Measurements from ENCODE around the gene POLR2I. TPM values are rescaled to one million over a fixed set of nuclear protein-coding genes. Genes with fewer than 3 reads are reported as not detected.
"Not testable (repeated sequence)": the region's sequence is repeated elsewhere in the genome, so short reads cannot be mapped to it uniquely, and the experiment has no call there.

The POLR2I gene
- total RNA-seq, 1 donor from 2014 or later, result 85.8 TPM

DNA sequence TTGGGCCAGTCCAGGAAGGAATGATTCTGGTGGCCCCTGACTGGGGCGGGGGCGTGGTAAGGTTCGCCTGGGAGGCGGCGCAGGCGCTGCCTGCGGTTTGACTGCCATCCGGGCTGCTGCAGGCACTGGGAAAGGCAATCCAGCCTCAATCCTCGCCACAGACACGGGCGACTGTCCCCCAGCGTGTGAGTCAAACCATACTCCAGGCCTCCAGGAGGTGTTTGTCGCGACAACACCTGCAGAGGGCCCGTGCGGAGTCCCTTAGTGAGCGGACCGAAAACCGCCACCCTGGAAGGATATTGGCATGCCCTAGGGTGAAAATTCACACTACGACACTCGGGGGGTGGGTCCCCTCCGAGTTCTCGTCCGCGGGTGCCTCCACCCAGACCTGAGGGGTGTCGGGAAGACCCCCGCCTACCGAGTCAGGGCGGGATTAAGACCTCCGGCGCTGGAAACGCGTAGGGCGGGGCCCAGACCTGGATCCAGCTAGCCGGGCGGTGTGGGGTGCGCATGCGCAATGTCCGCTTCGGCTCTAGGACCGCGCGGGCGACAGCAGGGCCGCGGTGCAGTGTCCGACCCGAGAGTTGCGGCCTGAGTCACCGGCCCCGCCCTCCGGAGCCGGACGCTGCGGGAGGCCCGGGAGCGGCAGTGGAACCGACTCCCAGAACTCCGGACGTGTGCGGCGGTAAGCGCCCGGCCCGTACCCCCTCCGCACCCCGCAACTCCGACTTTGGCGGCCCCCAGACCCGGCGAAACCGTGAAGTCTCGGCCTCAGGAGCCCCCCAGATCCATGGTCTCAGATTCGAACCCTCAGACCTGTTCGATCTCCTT lies 25.0 kb upstream of the POLR2I start, which contains the start of gene CAPNS1:
Gene CAPNS1 (plus strand): TSS at position 594 of the 831 bp plus-strand sequence. CDS start 946 bp downstream, outside the sequence.
- Mint-ChIP-seq H3K9me3 (ENCODE audit: low read depth) (peaks cover 4% of the 10 kb centered on the region), H3K27ac (peak within 1 kb of the TSS; percentile 98), H3K36me3 (ENCODE audit: insufficient read depth) (peaks cover 15% of the 10 kb centered on the region), H3K27me3 (peaks cover 7% of the 10 kb centered on the region), H3K4me1 (ENCODE audit: low read depth) (peaks cover 11% of the 10 kb centered on the region), H3K4me3 (ENCODE audit: low read depth) (peak within 1 kb of the TSS; percentile 98)
- peak; percentile 97 for DNase-seq (ENCODE audit: low spot score, unreplicated experiment)
- TF ChIP-seq, protein P1, sequence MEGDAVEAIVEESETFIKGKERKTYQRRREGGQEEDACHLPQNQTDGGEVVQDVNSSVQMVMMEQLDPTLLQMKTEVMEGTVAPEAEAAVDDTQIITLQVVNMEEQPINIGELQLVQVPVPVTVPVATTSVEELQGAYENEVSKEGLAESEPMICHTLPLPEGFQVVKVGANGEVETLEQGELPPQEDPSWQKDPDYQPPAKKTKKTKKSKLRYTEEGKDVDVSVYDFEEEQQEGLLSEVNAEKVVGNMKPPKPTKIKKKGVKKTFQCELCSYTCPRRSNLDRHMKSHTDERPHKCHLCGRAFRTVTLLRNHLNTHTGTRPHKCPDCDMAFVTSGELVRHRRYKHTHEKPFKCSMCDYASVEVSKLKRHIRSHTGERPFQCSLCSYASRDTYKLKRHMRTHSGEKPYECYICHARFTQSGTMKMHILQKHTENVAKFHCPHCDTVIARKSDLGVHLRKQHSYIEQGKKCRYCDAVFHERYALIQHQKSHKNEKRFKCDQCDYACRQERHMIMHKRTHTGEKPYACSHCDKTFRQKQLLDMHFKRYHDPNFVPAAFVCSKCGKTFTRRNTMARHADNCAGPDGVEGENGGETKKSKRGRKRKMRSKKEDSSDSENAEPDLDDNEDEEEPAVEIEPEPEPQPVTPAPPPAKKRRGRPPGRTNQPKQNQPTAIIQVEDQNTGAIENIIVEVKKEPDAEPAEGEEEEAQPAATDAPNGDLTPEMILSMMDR (IDR thresholded peaks at IDR 0.05; ENCODE audit: unreplicated experiment), result peak; percentile 43

GRCh38 chr19:36139120-36139472 lies 24.4 kb upstream of the POLR2I start:
- H3K4me3 Mint-ChIP-seq (ENCODE audit: low read depth), result peak overlapping the region; percentile 98
- peaks cover 4% of the 10 kb centered on the region for H3K9me3 Mint-ChIP-seq (ENCODE audit: low read depth)
- peaks cover 11% of the 10 kb centered on the region for H3K4me1 Mint-ChIP-seq (ENCODE audit: low read depth)
- H3K27me3 Mint-ChIP-seq, result peaks cover 7% of the 10 kb centered on the region
- peaks cover 12% of the 10 kb centered on the region for H3K36me3 Mint-ChIP-seq (ENCODE audit: insufficient read depth)
- TF ChIP-seq, protein P1 (IDR thresholded peaks at IDR 0.05; ENCODE audit: unreplicated experiment), result no peak
- DNase-seq (ENCODE audit: low spot score, unreplicated experiment), result no peak
- peak overlapping the region; percentile 98 for H3K27ac Mint-ChIP-seq

- Mint-ChIP-seq H3K4me1 (ENCODE audit: low read depth) (peaks cover 11% of the 10 kb centered on the region), H3K27ac (no peak overlapping the region), H3K27me3 (peaks cover 7% of the 10 kb centered on the region), H3K36me3 (ENCODE audit: insufficient read depth) (peaks cover 6% of the 10 kb centered on the region), H3K4me3 (ENCODE audit: low read depth) (no peak overlapping the region), H3K9me3 (ENCODE audit: low read depth) (peaks cover 4% of the 10 kb centered on the region)
- no peak for DNase-seq (ENCODE audit: low spot score, unreplicated experiment)
- TF ChIP-seq, protein P1 (IDR thresholded peaks at IDR 0.05; ENCODE audit: unreplicated experiment), result no peak
Observed at GRCh38 chr19:36136964-36137686, 22.4 kb upstream of the POLR2I start.

DNA sequence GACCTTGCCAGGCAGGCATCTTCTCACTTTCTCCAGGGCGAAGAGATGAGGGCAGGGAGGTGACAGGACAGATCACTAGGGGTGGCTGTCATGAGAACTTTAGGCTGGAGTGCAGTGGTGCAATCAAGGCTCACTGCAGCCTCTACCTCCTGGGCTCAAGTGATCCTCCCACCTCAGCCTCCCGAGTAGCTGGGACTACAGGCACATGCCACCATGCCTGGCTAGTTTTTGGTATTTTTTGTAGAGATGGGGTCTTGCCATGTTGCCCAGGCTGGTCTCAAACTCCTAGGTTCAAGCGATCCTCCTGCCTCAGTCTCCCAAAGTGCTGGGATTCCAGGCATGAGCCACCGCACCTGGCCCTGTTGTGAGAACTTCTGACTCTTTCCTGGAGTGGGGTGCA lies 20.2 kb upstream of the POLR2I start:
- not testable (repeated sequence) for H3K27me3 Mint-ChIP-seq; H3K27ac Mint-ChIP-seq; H3K4me1 Mint-ChIP-seq (ENCODE audit: low read depth); DNase-seq (ENCODE audit: low spot score, unreplicated experiment); H3K9me3 Mint-ChIP-seq (ENCODE audit: low read depth); H3K4me3 Mint-ChIP-seq (ENCODE audit: low read depth); H3K36me3 Mint-ChIP-seq (ENCODE audit: insufficient read depth)

GRCh38 chr19:36131221-36131620 lies 16.5 kb upstream of the POLR2I start:
- not testable (repeated sequence) for H3K27me3 Mint-ChIP-seq; H3K4me3 Mint-ChIP-seq (ENCODE audit: low read depth); H3K9me3 Mint-ChIP-seq (ENCODE audit: low read depth); H3K4me1 Mint-ChIP-seq (ENCODE audit: low read depth); H3K27ac Mint-ChIP-seq; H3K36me3 Mint-ChIP-seq (ENCODE audit: insufficient read depth); DNase-seq (ENCODE audit: low spot score, unreplicated experiment)

DNA sequence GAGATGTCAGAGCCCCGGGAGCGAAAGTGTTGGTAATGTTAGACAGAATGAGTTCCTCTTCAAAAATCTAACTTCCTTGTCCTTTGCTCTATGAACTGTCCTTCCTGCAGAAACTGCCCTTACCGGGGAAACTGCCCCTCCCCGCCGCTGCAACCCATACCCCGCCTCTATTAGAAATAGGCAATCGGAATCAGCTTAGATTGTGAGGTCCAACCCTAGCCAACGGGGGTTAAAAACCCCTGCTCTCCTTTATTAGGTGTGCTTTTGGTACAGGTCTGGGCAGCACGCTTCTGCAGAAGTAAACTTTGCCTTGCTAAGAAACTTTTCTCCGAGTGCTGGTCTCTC lies 13.7 kb upstream of the POLR2I start:
- peak overlapping the region; percentile 97 for H3K27ac Mint-ChIP-seq
- no peaks in the 10 kb centered on the region for H3K9me3 Mint-ChIP-seq (ENCODE audit: low read depth)
- TF ChIP-seq, protein P1 (IDR thresholded peaks at IDR 0.05; ENCODE audit: unreplicated experiment), result no peak
- peaks cover 3% of the 10 kb centered on the region for H3K4me1 Mint-ChIP-seq (ENCODE audit: low read depth)
- no peaks in the 10 kb centered on the region for H3K27me3 Mint-ChIP-seq
- H3K36me3 Mint-ChIP-seq (ENCODE audit: insufficient read depth), result peaks cover 5% of the 10 kb centered on the region
- peak overlapping the region; percentile 79 for H3K4me3 Mint-ChIP-seq (ENCODE audit: low read depth)
- no peak for DNase-seq (ENCODE audit: low spot score, unreplicated experiment)
